ENCODE measurements around the gene RC3H1. TPM values are rescaled to one million over a fixed set of nuclear protein-coding genes. Genes with fewer than 3 reads are reported as not detected.
A peak's percentile ranks its signal among the peaks of the same experiment; 100 is the strongest.

The RC3H1 gene, protein sequence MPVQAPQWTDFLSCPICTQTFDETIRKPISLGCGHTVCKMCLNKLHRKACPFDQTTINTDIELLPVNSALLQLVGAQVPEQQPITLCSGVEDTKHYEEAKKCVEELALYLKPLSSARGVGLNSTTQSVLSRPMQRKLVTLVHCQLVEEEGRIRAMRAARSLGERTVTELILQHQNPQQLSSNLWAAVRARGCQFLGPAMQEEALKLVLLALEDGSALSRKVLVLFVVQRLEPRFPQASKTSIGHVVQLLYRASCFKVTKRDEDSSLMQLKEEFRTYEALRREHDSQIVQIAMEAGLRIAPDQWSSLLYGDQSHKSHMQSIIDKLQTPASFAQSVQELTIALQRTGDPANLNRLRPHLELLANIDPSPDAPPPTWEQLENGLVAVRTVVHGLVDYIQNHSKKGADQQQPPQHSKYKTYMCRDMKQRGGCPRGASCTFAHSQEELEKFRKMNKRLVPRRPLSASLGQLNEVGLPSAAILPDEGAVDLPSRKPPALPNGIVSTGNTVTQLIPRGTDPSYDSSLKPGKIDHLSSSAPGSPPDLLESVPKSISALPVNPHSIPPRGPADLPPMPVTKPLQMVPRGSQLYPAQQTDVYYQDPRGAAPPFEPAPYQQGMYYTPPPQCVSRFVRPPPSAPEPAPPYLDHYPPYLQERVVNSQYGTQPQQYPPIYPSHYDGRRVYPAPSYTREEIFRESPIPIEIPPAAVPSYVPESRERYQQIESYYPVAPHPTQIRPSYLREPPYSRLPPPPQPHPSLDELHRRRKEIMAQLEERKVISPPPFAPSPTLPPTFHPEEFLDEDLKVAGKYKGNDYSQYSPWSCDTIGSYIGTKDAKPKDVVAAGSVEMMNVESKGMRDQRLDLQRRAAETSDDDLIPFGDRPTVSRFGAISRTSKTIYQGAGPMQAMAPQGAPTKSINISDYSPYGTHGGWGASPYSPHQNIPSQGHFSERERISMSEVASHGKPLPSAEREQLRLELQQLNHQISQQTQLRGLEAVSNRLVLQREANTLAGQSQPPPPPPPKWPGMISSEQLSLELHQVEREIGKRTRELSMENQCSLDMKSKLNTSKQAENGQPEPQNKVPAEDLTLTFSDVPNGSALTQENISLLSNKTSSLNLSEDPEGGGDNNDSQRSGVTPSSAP
- 48.0 TPM for total RNA-seq (ENCODE audit: unreplicated experiment)
- long read RNA-seq, partial matches to known transcripts: 0 of 2 reads
- long read RNA-seq, other reads (novel, unspliced or antisense): 2 of 2 reads

DNA sequence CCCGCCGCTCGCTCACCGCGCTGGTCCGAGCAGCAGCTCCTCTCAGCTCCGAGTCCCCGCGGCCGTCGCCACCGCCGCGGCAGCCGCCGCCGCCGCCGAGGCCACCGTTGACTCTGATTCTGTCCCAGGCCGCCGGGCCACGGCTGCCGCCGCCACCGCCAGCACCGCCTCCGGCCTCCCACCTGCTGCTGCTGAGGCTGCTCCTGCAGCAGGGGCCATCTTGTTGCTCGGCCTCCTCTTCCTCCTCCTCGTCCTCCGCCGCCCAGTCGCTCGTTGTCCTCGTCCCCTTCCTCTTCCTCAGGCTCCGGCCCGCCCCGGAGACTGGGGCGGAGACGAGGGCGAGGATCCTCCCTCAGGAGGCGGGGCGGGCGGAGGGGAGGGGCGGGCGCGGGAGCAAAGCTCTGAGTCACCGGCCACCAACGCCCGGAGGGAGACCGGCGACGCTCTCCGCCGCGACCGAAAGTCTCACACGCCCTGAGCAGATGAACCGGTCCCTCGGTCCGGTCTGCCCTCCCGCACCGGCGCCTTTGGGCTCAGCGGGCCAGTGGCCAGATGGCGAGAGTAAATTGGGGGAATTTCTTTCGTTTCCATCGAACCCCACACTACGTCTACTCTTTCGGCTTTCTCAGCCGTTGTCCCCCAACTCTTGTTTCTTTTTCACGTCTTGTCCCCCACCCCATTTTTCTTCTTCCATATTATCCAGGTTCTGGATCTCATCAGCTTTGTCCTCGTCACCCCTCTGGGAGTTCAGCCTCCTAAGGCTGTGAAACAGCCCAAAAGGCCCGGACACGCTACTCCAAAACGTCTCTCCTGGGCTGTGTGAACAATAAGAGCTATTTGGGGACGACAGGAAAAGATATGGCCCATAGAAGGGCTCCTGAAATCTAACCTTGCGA, at the start of gene RC3H1:
TSS of gene RC3H1 (minus strand) at position 278 of the 896 bp plus-strand sequence. CDS start 29,372 bp downstream, outside the sequence.
- Mint-ChIP-seq H3K9me3 (ENCODE audit: unreplicated experiment) (peaks cover 11% of the 10 kb centered on the region), H3K27me3 (ENCODE audit: unreplicated experiment) (peaks cover 6% of the 10 kb centered on the region), H3K4me1 (ENCODE audit: low read depth, unreplicated experiment) (peaks cover 24% of the 10 kb centered on the region), H3K4me3 (ENCODE audit: unreplicated experiment) (peak within 1 kb of the TSS; percentile 100), H3K36me3 (ENCODE audit: unreplicated experiment) (no peaks in the 10 kb centered on the region), H3K27ac (ENCODE audit: unreplicated experiment) (peak within 1 kb of the TSS; percentile 100)
- DNase-seq: peak; percentile 91
- TF ChIP-seq, protein P1, sequence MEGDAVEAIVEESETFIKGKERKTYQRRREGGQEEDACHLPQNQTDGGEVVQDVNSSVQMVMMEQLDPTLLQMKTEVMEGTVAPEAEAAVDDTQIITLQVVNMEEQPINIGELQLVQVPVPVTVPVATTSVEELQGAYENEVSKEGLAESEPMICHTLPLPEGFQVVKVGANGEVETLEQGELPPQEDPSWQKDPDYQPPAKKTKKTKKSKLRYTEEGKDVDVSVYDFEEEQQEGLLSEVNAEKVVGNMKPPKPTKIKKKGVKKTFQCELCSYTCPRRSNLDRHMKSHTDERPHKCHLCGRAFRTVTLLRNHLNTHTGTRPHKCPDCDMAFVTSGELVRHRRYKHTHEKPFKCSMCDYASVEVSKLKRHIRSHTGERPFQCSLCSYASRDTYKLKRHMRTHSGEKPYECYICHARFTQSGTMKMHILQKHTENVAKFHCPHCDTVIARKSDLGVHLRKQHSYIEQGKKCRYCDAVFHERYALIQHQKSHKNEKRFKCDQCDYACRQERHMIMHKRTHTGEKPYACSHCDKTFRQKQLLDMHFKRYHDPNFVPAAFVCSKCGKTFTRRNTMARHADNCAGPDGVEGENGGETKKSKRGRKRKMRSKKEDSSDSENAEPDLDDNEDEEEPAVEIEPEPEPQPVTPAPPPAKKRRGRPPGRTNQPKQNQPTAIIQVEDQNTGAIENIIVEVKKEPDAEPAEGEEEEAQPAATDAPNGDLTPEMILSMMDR (IDR thresholded peaks at IDR 0.05; ENCODE audit: partially characterized antibody, unreplicated experiment): no peak

DNA sequence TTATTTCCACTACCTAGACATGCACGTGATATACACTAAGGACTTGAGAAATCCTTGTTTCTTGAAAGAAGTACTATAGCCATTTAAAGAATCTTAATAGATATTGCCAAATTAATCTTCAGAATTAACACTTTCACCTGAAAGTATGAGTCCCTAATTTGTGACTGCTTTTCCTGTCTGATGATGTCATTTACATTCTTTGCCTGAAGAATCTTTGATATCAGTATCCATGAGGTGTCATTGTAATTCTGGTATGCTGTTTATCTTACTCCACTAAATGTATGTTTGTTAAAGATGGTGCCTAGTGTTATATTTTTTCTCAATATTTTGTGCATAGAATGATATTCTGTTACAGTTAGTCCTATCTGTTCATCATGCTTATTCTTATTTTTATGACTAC, 48.5 kb upstream of the RC3H1 start:
- TF ChIP-seq, protein P1 (IDR thresholded peaks at IDR 0.05; ENCODE audit: partially characterized antibody, unreplicated experiment): no peak
- H3K27me3 Mint-ChIP-seq (ENCODE audit: unreplicated experiment): no peaks in the 10 kb centered on the region
- no peak overlapping the region for H3K4me3 Mint-ChIP-seq (ENCODE audit: unreplicated experiment)
- no peaks in the 10 kb centered on the region for H3K9me3 Mint-ChIP-seq (ENCODE audit: unreplicated experiment)
- no peaks in the 10 kb centered on the region for H3K36me3 Mint-ChIP-seq (ENCODE audit: unreplicated experiment)
- no peak overlapping the region for H3K27ac Mint-ChIP-seq (ENCODE audit: unreplicated experiment)
- no peaks in the 10 kb centered on the region for H3K4me1 Mint-ChIP-seq (ENCODE audit: low read depth, unreplicated experiment)
- DNase-seq: no peak

DNA sequence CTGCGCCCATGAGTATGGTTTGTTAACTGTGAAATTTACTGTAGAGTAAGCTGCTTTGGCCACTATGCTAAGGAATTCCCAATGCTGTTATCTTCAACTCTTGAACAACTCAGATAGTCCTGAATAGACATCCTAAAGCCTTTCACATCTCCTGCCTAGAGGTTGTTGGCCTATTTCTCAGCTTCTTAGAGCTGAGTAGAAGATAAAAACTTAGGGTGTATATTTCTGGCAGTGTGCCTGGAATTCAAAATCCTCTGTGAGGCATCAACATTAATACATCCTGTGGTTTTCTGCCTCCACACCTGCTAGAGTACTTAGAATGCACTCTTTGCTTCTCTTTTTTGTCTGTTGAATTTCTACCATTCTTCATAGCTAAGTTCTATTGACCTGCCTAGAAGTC, 45.8 kb upstream of the RC3H1 start:
- H3K36me3 Mint-ChIP-seq (ENCODE audit: unreplicated experiment): no peaks in the 10 kb centered on the region
- H3K27me3 Mint-ChIP-seq (ENCODE audit: unreplicated experiment): no peaks in the 10 kb centered on the region
- DNase-seq: no peak
- TF ChIP-seq, protein P1 (IDR thresholded peaks at IDR 0.05; ENCODE audit: partially characterized antibody, unreplicated experiment): no peak
- no peaks in the 10 kb centered on the region for H3K9me3 Mint-ChIP-seq (ENCODE audit: unreplicated experiment)
- no peaks in the 10 kb centered on the region for H3K4me1 Mint-ChIP-seq (ENCODE audit: low read depth, unreplicated experiment)
- no peak overlapping the region for H3K27ac Mint-ChIP-seq (ENCODE audit: unreplicated experiment)
- no peak overlapping the region for H3K4me3 Mint-ChIP-seq (ENCODE audit: unreplicated experiment)

DNA sequence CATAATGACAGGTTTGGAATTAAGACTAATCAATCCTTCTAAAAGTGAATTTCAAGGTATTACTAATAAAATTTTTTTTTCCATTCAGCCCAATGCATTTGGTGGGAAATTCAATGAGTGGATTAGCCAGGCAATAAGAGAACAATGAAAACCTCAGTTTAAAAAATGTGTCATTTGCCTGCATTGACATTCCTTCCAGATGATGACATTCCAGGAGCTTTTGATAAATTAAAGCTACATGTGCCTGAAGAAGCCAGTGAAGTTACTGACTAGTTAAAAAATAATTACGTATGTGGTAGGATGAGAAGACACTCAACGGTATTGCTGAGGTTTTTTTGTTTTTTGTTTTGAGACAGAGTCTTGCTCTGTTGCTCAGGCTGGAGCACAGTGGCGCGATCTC, 37.9 kb upstream of the RC3H1 start:
- Mint-ChIP-seq H3K27me3 (ENCODE audit: unreplicated experiment) (no peaks in the 10 kb centered on the region), H3K27ac (ENCODE audit: unreplicated experiment) (no peak overlapping the region)

More for the DNA sequence above, 37.9 kb upstream of the RC3H1 start:
- Mint-ChIP-seq H3K9me3 (ENCODE audit: unreplicated experiment) (peaks cover 2% of the 10 kb centered on the region), H3K4me1 (ENCODE audit: low read depth, unreplicated experiment) (no peaks in the 10 kb centered on the region), H3K36me3 (ENCODE audit: unreplicated experiment) (no peaks in the 10 kb centered on the region), H3K4me3 (ENCODE audit: unreplicated experiment) (no peak overlapping the region)
- TF ChIP-seq, protein P1 (IDR thresholded peaks at IDR 0.05; ENCODE audit: partially characterized antibody, unreplicated experiment): no peak
- no peak for DNase-seq
